HG03135 (cell line): Measurements from ENCODE around the gene GYS1.

ENCODE experiments used
- ATAC-seq: cut with Tn5 transposase; IDR thresholded peaks from one replicate; pipeline ENCODE4 v1.9.1; 2021; ENCODE audit warnings: mild to moderate bottlenecking, moderate library complexity; ENCODE audit not compliant: unreplicated experiment

GYS1 gene

DNA sequence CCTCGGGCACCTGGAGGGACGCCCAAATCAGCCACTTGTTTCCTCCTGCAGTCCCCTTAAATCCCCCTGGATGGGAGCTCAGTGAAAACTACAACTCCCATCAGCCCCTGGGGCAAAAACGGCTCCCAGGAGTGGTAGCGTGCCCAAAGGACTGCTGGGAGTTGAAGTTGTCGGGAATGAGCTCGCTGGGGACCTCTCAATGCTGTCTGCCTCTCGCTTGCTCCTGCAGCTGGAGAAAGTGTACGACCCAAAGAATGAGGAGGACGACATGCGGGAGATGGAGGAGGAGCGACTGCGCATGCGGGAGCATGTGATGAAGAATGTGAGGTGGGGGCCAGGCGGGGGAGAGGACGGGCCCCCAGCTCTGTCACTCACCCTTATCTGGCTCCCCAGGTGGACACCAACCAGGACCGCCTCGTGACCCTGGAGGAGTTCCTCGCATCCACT is 74.3 kb downstream of the GYS1 start:
- no peak for ATAC-seq
